ENCODE results near the gene UACA. TPM values are rescaled to one million over a fixed set of nuclear protein-coding genes. Genes with fewer than 3 reads are reported as not detected.
"Not testable (repeated sequence)": the region's sequence is repeated elsewhere in the genome, so short reads cannot be mapped to it uniquely, and the experiment has no call there.

The UACA gene
- 105 TPM for total RNA-seq

- DNase-seq, result peak; percentile 97
Measured at GRCh38 chr15:70763120-70763949, at the start of gene UACA. UACA (minus strand) TSS chr15:70763558; CDS start chr15:70763407, 151 bp downstream.

- no peak for DNase-seq
Measured at GRCh38 chr15:70812827-70813364, 49.5 kb upstream of the UACA start.

- no peak for DNase-seq
Measured at GRCh38 chr15:70810916-70811578, 47.7 kb upstream of the UACA start.

GRCh38 chr15:70806992-70807712 is 43.8 kb upstream of the UACA start:
- DNase-seq, result no peak

- DNase-seq, result not testable (repeated sequence)
Measured at GRCh38 chr15:70804388-70804787, 41.0 kb upstream of the UACA start.

GRCh38 chr15:70802629-70803028 is 39.3 kb upstream of the UACA start:
- no peak for DNase-seq

GRCh38 chr15:70801109-70801508 is 37.8 kb upstream of the UACA start:
- no peak for DNase-seq

GRCh38 chr15:70799667-70800450 is 36.5 kb upstream of the UACA start:
- DNase-seq, result no peak

- DNase-seq, result no peak
Measured at GRCh38 chr15:70797464-70797863, 34.1 kb upstream of the UACA start.

- DNase-seq, result no peak
Measured at GRCh38 chr15:70796516-70797310, 33.4 kb upstream of the UACA start.

- DNase-seq, result peak; percentile 62
Measured at GRCh38 chr15:70795311-70795665, 31.9 kb upstream of the UACA start.

- no peak for DNase-seq
Measured at GRCh38 chr15:70794596-70795310, 31.4 kb upstream of the UACA start.

- DNase-seq, result no peak
Measured at GRCh38 chr15:70793694-70794093, 30.3 kb upstream of the UACA start.

- no peak for DNase-seq
Measured at GRCh38 chr15:70792171-70792573, 28.8 kb upstream of the UACA start.

GRCh38 chr15:70791259-70791658 is 27.9 kb upstream of the UACA start:
- no peak for DNase-seq

- DNase-seq, result no peak
Measured at GRCh38 chr15:70789213-70789612, 25.9 kb upstream of the UACA start.

GRCh38 chr15:70788114-70789049 is 25.0 kb upstream of the UACA start:
- no peak for DNase-seq

GRCh38 chr15:70786996-70787395 is 23.6 kb upstream of the UACA start:
- DNase-seq, result no peak

GRCh38 chr15:70783610-70784022 is 20.3 kb upstream of the UACA start:
- DNase-seq, result no peak

Measured in skin of body (tissue), 2 donors.